ENCODE results near the gene DBNL. TPM values are rescaled to one million over a fixed set of nuclear protein-coding genes. Genes with fewer than 3 reads are reported as not detected.

DBNL gene
- polyA plus RNA-seq, 10 donors: 33.9 to 60.6 (median 44.6) TPM

DNA sequence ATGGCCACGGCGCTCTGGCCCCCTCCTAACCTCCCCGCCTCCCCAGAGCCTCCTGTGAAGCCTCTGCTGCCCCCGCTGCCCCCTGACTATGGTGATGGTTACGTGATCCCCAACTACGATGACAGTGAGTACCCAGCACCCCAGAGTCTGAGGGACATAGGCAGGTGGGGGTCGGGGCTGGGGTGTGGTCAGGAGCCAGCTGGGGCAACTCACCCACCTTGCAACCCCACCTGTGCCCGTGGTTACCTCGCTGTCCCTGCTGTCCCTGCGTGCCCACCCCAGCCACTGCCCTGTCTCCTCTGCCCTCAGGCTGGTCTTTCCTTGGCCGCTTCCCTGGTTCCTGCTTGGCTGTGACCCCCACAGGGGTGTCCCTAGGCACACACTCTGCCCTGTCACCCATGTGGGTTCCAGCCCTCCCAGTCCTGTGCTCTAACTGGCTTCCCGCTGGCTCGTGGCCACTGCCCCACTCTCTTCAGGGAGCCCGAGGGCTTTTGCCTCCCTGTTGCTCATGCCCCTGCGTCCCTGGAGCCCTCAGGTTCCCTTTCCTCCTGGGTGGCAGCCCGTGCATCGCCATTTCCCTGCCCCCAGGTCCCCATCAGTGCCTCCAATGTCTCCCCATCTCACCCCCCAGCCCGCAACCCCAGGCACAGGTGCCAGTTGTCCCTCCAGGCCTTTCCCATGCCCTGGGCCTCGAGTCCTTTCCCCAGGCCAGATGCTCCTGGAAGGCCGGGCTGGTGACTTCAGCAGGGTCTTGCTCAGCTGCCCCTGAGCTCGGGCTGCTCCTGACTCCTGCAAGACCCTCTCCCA, 63.7 kb downstream of the DBNL start:
- no peak for DNase-seq

GRCh38 chr7:44108768-44109750, 64.6 kb downstream of the DBNL start:
- DNase-seq: no peak

DNA sequence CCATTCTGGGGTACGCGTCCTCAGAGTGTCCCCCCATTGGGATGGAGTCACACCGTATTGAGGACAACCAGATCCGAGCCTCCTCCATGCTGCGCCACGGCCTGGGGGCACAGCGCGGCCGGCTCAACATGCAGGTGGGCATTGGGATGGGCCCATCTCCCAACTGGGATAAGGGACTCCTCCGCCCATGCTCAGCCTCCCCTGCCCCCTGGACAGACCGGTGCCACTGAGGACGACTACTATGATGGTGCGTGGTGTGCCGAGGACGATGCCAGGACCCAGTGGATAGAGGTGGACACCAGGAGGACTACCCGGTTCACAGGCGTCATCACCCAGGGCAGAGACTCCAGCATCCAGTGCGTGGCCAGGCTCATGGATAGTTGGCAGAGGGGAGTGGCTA, 65.5 kb downstream of the DBNL start:
- DNase-seq: no peak

DNA sequence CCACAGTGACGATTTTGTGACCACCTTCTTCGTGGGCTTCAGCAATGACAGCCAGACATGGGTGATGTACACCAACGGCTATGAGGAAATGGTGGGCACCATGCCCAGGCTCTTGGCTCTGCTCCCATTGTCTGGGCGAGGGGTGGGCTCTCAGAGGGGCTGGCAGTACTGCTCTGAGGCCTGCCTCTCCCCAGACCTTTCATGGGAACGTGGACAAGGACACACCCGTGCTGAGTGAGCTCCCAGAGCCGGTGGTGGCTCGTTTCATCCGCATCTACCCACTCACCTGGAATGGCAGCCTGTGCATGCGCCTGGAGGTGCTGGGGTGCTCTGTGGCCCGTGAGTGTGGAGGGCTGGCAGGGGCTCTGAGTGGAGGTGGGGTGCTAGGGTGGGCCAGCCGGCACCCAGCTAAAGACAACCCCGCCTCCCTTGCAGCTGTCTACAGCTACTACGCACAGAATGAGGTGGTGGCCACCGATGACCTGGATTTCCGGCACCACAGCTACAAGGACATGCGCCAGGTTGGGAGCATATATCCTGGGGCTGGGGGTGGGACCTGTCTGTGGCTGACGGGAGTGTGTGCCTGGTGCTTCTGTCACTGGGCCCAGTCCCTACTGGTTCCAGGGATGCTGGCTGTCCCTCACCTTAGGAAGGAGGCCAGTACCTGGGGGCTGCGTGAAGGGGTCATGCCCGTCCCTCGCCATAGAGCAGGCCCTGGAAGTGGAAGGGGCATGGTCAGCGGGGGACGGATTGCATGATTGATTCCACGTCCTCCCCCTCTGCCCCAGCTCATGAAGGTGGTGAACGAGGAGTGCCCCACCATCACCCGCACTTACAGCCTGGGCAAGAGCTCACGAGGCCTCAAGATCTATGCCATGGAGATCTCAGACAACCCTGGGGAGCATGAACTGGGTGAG, 66.5 kb downstream of the DBNL start:
- no peak for DNase-seq

Other genes with a start within 250 kb of the DBNL start
- 10 to 100 TPM; 58.7 to 83.7 (median 71.9) TPM for gene MRPS24, start 175.2 kb upstream of the DBNL start, polyA plus RNA-seq (ENCODE audit: insufficient read length in 10 of 10)
- gene URGCP, start 138.1 kb upstream of the DBNL start, polyA plus RNA-seq (ENCODE audit: insufficient read length in 10 of 10): 10 to 100 TPM; 15.7 to 22.7 (median 20.4) TPM
- gene UBE2D4, start 118.3 kb upstream of the DBNL start, polyA plus RNA-seq (ENCODE audit: insufficient read length in 10 of 10): 10 to 100 TPM; 14.6 to 23.6 (median 20.4) TPM
- 1 to 10 TPM in 3 of 10 donors, under 1 TPM in 7; 0.20 to 2.0 (median 0.73) TPM for gene SPDYE1, start 46.8 kb upstream of the DBNL start, polyA plus RNA-seq (ENCODE audit: insufficient read length in 10 of 10)
- 100 to 1,000 TPM; 100 to 285 (median 240) TPM for gene PGAM2, start 20.9 kb downstream of the DBNL start, polyA plus RNA-seq (ENCODE audit: insufficient read length in 10 of 10)
- 10 to 100 TPM in 9 of 10 donors, 1 to 10 TPM in 1; 9.3 to 18.8 (median 11.3) TPM for gene POLM, start 37.8 kb downstream of the DBNL start, polyA plus RNA-seq (ENCODE audit: insufficient read length in 10 of 10)
- 100 to 1,000 TPM in 4 of 10 donors, 10 to 100 TPM in 6; 58.9 to 135 (median 84.9) TPM for gene AEBP1, start 59.6 kb downstream of the DBNL start, polyA plus RNA-seq (ENCODE audit: insufficient read length in 10 of 10)
- gene POLD2, start 78.8 kb downstream of the DBNL start, polyA plus RNA-seq (ENCODE audit: insufficient read length in 10 of 10): 10 to 100 TPM; 61.0 to 89.1 (median 77.6) TPM
- 10 to 100 TPM in 1 of 10 donors, 1 to 10 TPM in 9; 2.4 to 11.2 (median 5.4) TPM for gene MYL7, start 96.6 kb downstream of the DBNL start, polyA plus RNA-seq (ENCODE audit: insufficient read length in 10 of 10)
- 1 to 10 TPM; 2.5 to 4.8 (median 4.0) TPM for gene GCK, start 144.7 kb downstream of the DBNL start, polyA plus RNA-seq (ENCODE audit: insufficient read length in 10 of 10)
- gene YKT6, start 156.3 kb downstream of the DBNL start, polyA plus RNA-seq (ENCODE audit: insufficient read length in 10 of 10): 10 to 100 TPM; 62.1 to 80.3 (median 68.6) TPM

Measured in muscle of back (tissue), 11 donors.